SH-SY5Y (cell line): Measurements from ENCODE around the gene RABGAP1.

ENCODE experiments used
- GATA2 ChIP-seq: IDR thresholded peaks from 2 replicates; pipeline ENCODE4 v1.6.1; 2011; ENCODE audit warnings: mild to moderate bottlenecking, low read depth, low read length
- GATA3 ChIP-seq: IDR thresholded peaks from 2 replicates; pipeline ENCODE4 v1.6.1; 2011; ENCODE audit warnings: low read depth, mild to moderate bottlenecking, low read length, moderate library complexity

The RABGAP1 gene

GRCh38 chr9:123020796-123021195 is 80.0 kb downstream of the RABGAP1 start:
- TF ChIP-seq GATA3 = no peak
- no peak for TF ChIP-seq GATA2

- TF ChIP-seq GATA2 = no peak
- TF ChIP-seq GATA3 = no peak
Measured at GRCh38 chr9:123026425-123026824, 85.6 kb downstream of the RABGAP1 start.

- TF ChIP-seq GATA2 (no peak), GATA3 (no peak)
Measured at GRCh38 chr9:123027517-123027916, 86.7 kb downstream of the RABGAP1 start.

GRCh38 chr9:123028136-123028535 is 87.3 kb downstream of the RABGAP1 start:
- no peak for TF ChIP-seq GATA2
- TF ChIP-seq GATA3 = no peak

- no peak for TF ChIP-seq GATA3
- TF ChIP-seq GATA2 = no peak
Measured at GRCh38 chr9:123028973-123029372, 88.2 kb downstream of the RABGAP1 start.

- TF ChIP-seq GATA2 (no peak), GATA3 (no peak)
Measured at GRCh38 chr9:123031963-123032362, 91.1 kb downstream of the RABGAP1 start.

GRCh38 chr9:123033352-123033751 is 92.5 kb downstream of the RABGAP1 start, which contains the start of gene GPR21:
TSS of gene GPR21 (plus strand) at chr9:123033667. CDS start at chr9:123034567, 900 bp downstream.
- TF ChIP-seq GATA3 (no peak), GATA2 (no peak)

GRCh38 chr9:123033864-123034601 is 93.2 kb downstream of the RABGAP1 start:
- TF ChIP-seq GATA2 = no peak
- TF ChIP-seq GATA3 = no peak

GRCh38 chr9:123034881-123035510 is 94.2 kb downstream of the RABGAP1 start:
- no peak for TF ChIP-seq GATA2
- TF ChIP-seq GATA3 = no peak

GRCh38 chr9:123035791-123036190 is 95.0 kb downstream of the RABGAP1 start:
- TF ChIP-seq GATA3 = no peak
- no peak for TF ChIP-seq GATA2

GRCh38 chr9:123036893-123037545 is 96.2 kb downstream of the RABGAP1 start:
- TF ChIP-seq GATA3 (no peak), GATA2 (no peak)

GRCh38 chr9:123039617-123040219 is 98.9 kb downstream of the RABGAP1 start:
- no peak for TF ChIP-seq GATA2
- no peak for TF ChIP-seq GATA3

GRCh38 chr9:123040801-123041200 is 100.0 kb downstream of the RABGAP1 start:
- TF ChIP-seq GATA2 (no peak), GATA3 (no peak)

- TF ChIP-seq GATA3 (no peak), GATA2 (no peak)
Measured at GRCh38 chr9:123041489-123041888, 100.7 kb downstream of the RABGAP1 start.
